Stimulated activated CD8-positive, alpha-beta memory T cell treated with anti-CD3 and anti-CD28 coated beads, Interleukin-7, amount 100 ng/mL, for 48 hours (primary cell): ENCODE results near the gene SLC17A7.
"Not testable (repeated sequence)": the region's sequence is repeated elsewhere in the genome, so short reads cannot be mapped to it uniquely, and the experiment has no call there.

ENCODE experiments used
- DNase-seq, 2 donors: peaks; one replicate each; pipeline ENCODE4 v3.0.0-alpha.2; 2020; ENCODE audit warnings: low read depth in 1 of 2; ENCODE audit errors: extremely low read depth in 1 of 2

Gene SLC17A7

GRCh38 chr19:49441210-49441959 is at the start of gene SLC17A7:
SLC17A7 (minus strand) TSS chr19:49441527; CDS start chr19:49441379, 148 bp downstream.
- no peak for DNase-seq

GRCh38 chr19:49490287-49491029 is 49.1 kb upstream of the SLC17A7 start:
- no peak for DNase-seq

GRCh38 chr19:49489601-49490167 is 48.4 kb upstream of the SLC17A7 start:
- DNase-seq, result no peak

GRCh38 chr19:49488863-49489537 is 47.7 kb upstream of the SLC17A7 start:
- no peak for DNase-seq

GRCh38 chr19:49488046-49488862 is 46.9 kb upstream of the SLC17A7 start:
- no peak for DNase-seq

GRCh38 chr19:49487277-49488045 is 46.1 kb upstream of the SLC17A7 start, which contains the start of gene RPL13A:
RPL13A (plus strand) TSS chr19:49487608; CDS start chr19:49487630, 22 bp downstream.
- peak; percentile 99 to 100 for DNase-seq

GRCh38 chr19:49486710-49487276 is 45.5 kb upstream of the SLC17A7 start:
- no peak for DNase-seq

GRCh38 chr19:49486232-49486631 is 44.9 kb upstream of the SLC17A7 start:
- DNase-seq, result no peak

- DNase-seq, result no peak
Observed at GRCh38 chr19:49481020-49481683, 39.8 kb upstream of the SLC17A7 start.

GRCh38 chr19:49479975-49480628 is 38.8 kb upstream of the SLC17A7 start:
- no peak for DNase-seq

- DNase-seq, result peak in 1 of 2 donors; percentile 83
Observed at GRCh38 chr19:49475995-49476880, 34.9 kb upstream of the SLC17A7 start.

- no peak for DNase-seq
Observed at GRCh38 chr19:49475191-49475917, 34.0 kb upstream of the SLC17A7 start.

GRCh38 chr19:49474542-49474924 is 33.2 kb upstream of the SLC17A7 start:
- no peak for DNase-seq

GRCh38 chr19:49473868-49474541 is 32.7 kb upstream of the SLC17A7 start, which contains the start of gene FLT3LG:
FLT3LG (plus strand) TSS chr19:49474215; CDS start chr19:49474640, 425 bp downstream.
- peak; percentile 80 to 86 for DNase-seq

GRCh38 chr19:49473501-49473867 is 32.2 kb upstream of the SLC17A7 start:
- not testable (repeated sequence) for DNase-seq

- DNase-seq, result no peak
Observed at GRCh38 chr19:49472936-49473335, 31.6 kb upstream of the SLC17A7 start.
